IPS-20b (cell line): ENCODE measurements around the gene ZNF681.
"Not testable (repeated sequence)": the region's sequence is repeated elsewhere in the genome, so short reads cannot be mapped to it uniquely, and the experiment has no call there.

Experiments
- H3K27ac ChIP-seq: one replicate; pipeline ENCODE4 v1.5.1; 2013; ENCODE audit warnings: low read length
- H3K27me3 ChIP-seq: 2 replicates; pipeline ENCODE4 v1.6.1; 2013; ENCODE audit warnings: mild to moderate bottlenecking, low read length, inconsistent platforms; ENCODE audit not compliant: insufficient read depth
- H3K36me3 ChIP-seq: 2 replicates; pipeline ENCODE4 v1.6.1; 2013; ENCODE audit warnings: low read depth, mild to moderate bottlenecking, inconsistent platforms, low read length, moderate library complexity; ENCODE audit not compliant: insufficient read depth
- H3K4me1 ChIP-seq: 2 replicates; pipeline ENCODE4 v1.6.1; 2013; ENCODE audit warnings: mild to moderate bottlenecking, control low read depth, inconsistent platforms, low read length, moderate library complexity; ENCODE audit not compliant: insufficient read depth
- H3K4me3 ChIP-seq: 2 replicates; pipeline ENCODE4 v1.5.1; 2013; ENCODE audit warnings: mild to moderate bottlenecking, low read length, inconsistent platforms
- H3K9ac ChIP-seq: 2 replicates; pipeline ENCODE4 v1.6.1; 2013; ENCODE audit warnings: low read depth, mild to moderate bottlenecking, inconsistent platforms, low read length, moderate library complexity
- H3K9me3 ChIP-seq: 2 replicates; pipeline ENCODE4 v1.6.1; 2013; ENCODE audit warnings: mild to moderate bottlenecking, low read depth, low read length, inconsistent platforms; ENCODE audit not compliant: insufficient read depth

The ZNF681 gene

GRCh38 chr19:23788411-23788810 lies 29.7 kb upstream of the ZNF681 start:
- Histone ChIP-seq H3K4me1 (no peaks in the 10 kb centered on the region), H3K27me3 (no peaks in the 10 kb centered on the region), H3K9me3 (no peaks in the 10 kb centered on the region), H3K9ac (no peak overlapping the region), H3K36me3 (peaks cover 61% of the 10 kb centered on the region), H3K4me3 (no peak overlapping the region), H3K27ac (no peak overlapping the region)

- no peak overlapping the region for H3K27ac ChIP-seq
- H3K9ac ChIP-seq: no peak overlapping the region
- peaks cover 72% of the 10 kb centered on the region for H3K36me3 ChIP-seq
- H3K4me1 ChIP-seq: no peaks in the 10 kb centered on the region
- no peak overlapping the region for H3K4me3 ChIP-seq
- no peaks in the 10 kb centered on the region for H3K9me3 ChIP-seq
- H3K27me3 ChIP-seq: no peaks in the 10 kb centered on the region
Measured at GRCh38 chr19:23787106-23787505, 28.4 kb upstream of the ZNF681 start.

- peaks cover 83% of the 10 kb centered on the region for H3K36me3 ChIP-seq
- H3K9me3 ChIP-seq: no peaks in the 10 kb centered on the region
- no peaks in the 10 kb centered on the region for H3K4me1 ChIP-seq
- no peak overlapping the region for H3K27ac ChIP-seq
- no peak overlapping the region for H3K9ac ChIP-seq
- no peak overlapping the region for H3K4me3 ChIP-seq
- H3K27me3 ChIP-seq: no peaks in the 10 kb centered on the region
Measured at GRCh38 chr19:23785982-23786381, 27.3 kb upstream of the ZNF681 start.

GRCh38 chr19:23784274-23784673 lies 25.6 kb upstream of the ZNF681 start:
- Histone ChIP-seq H3K4me3 (no peak overlapping the region), H3K36me3 (peaks cover 95% of the 10 kb centered on the region), H3K27ac (no peak overlapping the region)

GRCh38 chr19:23783636-23784035 lies 24.9 kb upstream of the ZNF681 start:
- Histone ChIP-seq H3K9ac (no peak overlapping the region), H3K4me1 (no peaks in the 10 kb centered on the region), H3K9me3 (no peaks in the 10 kb centered on the region), H3K27me3 (no peaks in the 10 kb centered on the region), H3K4me3 (no peak overlapping the region), H3K36me3 (peaks cover 96% of the 10 kb centered on the region), H3K27ac (no peak overlapping the region)

More at GRCh38 chr19:23784274-23784673, 25.6 kb upstream of the ZNF681 start:
- Histone ChIP-seq H3K27me3 (no peaks in the 10 kb centered on the region), H3K9me3 (no peaks in the 10 kb centered on the region), H3K4me1 (no peaks in the 10 kb centered on the region), H3K9ac (no peak overlapping the region)

GRCh38 chr19:23779645-23780044 lies 21.0 kb upstream of the ZNF681 start:
- no peak overlapping the region for H3K9ac ChIP-seq
- no peak overlapping the region for H3K4me3 ChIP-seq
- peaks cover 96% of the 10 kb centered on the region for H3K36me3 ChIP-seq
- H3K27ac ChIP-seq: no peak overlapping the region
- no peaks in the 10 kb centered on the region for H3K9me3 ChIP-seq
- no peaks in the 10 kb centered on the region for H3K27me3 ChIP-seq
- H3K4me1 ChIP-seq: no peaks in the 10 kb centered on the region

- Histone ChIP-seq H3K4me3 (no peak overlapping the region), H3K9me3 (no peaks in the 10 kb centered on the region), H3K36me3 (peaks cover 96% of the 10 kb centered on the region), H3K27me3 (no peaks in the 10 kb centered on the region), H3K9ac (no peak overlapping the region), H3K4me1 (no peaks in the 10 kb centered on the region), H3K27ac (no peak overlapping the region)
Measured at GRCh38 chr19:23778566-23778965, 19.9 kb upstream of the ZNF681 start.

- not testable (repeated sequence) for H3K27ac ChIP-seq, H3K9ac ChIP-seq, H3K27me3 ChIP-seq, H3K4me1 ChIP-seq, H3K4me3 ChIP-seq, H3K9me3 ChIP-seq
- H3K36me3 ChIP-seq: peaks cover 93% of the 10 kb centered on the region
Measured at GRCh38 chr19:23778036-23778435, 19.3 kb upstream of the ZNF681 start.

- Histone ChIP-seq H3K4me3 (no peak overlapping the region), H3K9ac (no peak overlapping the region), H3K4me1 (no peaks in the 10 kb centered on the region), H3K27ac (no peak overlapping the region), H3K9me3 (no peaks in the 10 kb centered on the region), H3K27me3 (no peaks in the 10 kb centered on the region), H3K36me3 (peaks cover 92% of the 10 kb centered on the region)
Measured at GRCh38 chr19:23777216-23777615, 18.5 kb upstream of the ZNF681 start.

GRCh38 chr19:23776507-23777205 lies 18.0 kb upstream of the ZNF681 start:
- Histone ChIP-seq H3K9me3 (no peaks in the 10 kb centered on the region), H3K36me3 (peaks cover 92% of the 10 kb centered on the region), H3K4me3 (no peak overlapping the region), H3K9ac (no peak overlapping the region), H3K4me1 (no peaks in the 10 kb centered on the region), H3K27me3 (no peaks in the 10 kb centered on the region), H3K27ac (no peak overlapping the region)

- Histone ChIP-seq H3K27ac (no peak overlapping the region), H3K4me1 (no peaks in the 10 kb centered on the region), H3K9ac (no peak overlapping the region), H3K4me3 (no peak overlapping the region), H3K27me3 (no peaks in the 10 kb centered on the region), H3K9me3 (no peaks in the 10 kb centered on the region), H3K36me3 (peaks cover 93% of the 10 kb centered on the region)
Measured at GRCh38 chr19:23774524-23774971, 15.9 kb upstream of the ZNF681 start.

- Histone ChIP-seq H3K27ac (no peak overlapping the region), H3K9me3 (no peaks in the 10 kb centered on the region), H3K9ac (no peak overlapping the region), H3K36me3 (peaks cover 93% of the 10 kb centered on the region), H3K4me3 (no peak overlapping the region), H3K27me3 (no peaks in the 10 kb centered on the region), H3K4me1 (no peaks in the 10 kb centered on the region)
Measured at GRCh38 chr19:23774106-23774505, 15.4 kb upstream of the ZNF681 start.
